Skin epidermis (tissue), 12 donors: ENCODE data around the gene PLEKHA7.
"Not testable (repeated sequence)": the region's sequence is repeated elsewhere in the genome, so short reads cannot be mapped to it uniquely, and the experiment has no call there.

Source experiments
- H3K27ac ChIP-seq, 21 experiments: fragments of 200-600 bp; sonication (generic) in 11 of 21; one replicate each; pipeline ENCODE4 v1.5.0; 2020; ENCODE audit warnings: mild to moderate bottlenecking in 3 of 21, inconsistent platforms in 2 of 21, moderate library complexity in 2 of 21
- H3K4me3 ChIP-seq, 7 experiments: fragments of 200-600 bp; sonication (generic) in 2 of 7; one replicate each; pipeline ENCODE4 v1.5.0; 2020; ENCODE audit warnings: inconsistent platforms in 2 of 7, mild to moderate bottlenecking in 2 of 7, moderate library complexity in 1 of 7

The PLEKHA7 gene

GRCh38 chr11:17010851-17011420 lies 3.3 kb downstream of the PLEKHA7 start:
- H3K27ac ChIP-seq = no peak overlapping the region
- H3K4me3 ChIP-seq = no peak overlapping the region

- H3K27ac ChIP-seq = peak overlapping the region in 1 of 21 experiments; percentile 42
- H3K4me3 ChIP-seq = no peak overlapping the region
Observed at GRCh38 chr11:17008099-17008498, 6.1 kb downstream of the PLEKHA7 start.

DNA sequence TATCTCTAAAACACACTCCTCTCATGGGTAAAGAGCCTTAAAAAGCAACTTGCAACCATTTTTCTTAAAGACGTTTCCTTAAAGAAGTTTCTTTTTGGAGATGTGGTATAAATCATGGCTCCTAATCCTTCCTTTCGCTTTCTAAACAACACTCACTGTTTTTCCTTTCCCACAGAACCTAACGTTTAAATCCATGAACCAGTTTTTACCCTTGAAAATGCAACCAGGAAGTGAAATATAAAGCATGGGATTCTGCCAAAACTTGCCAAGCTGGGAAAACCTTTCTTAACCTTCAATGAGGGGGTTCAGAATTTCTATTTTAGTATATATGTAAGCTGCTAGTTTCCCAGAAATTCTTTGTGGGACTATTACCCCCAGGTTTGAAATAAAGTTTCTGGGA lies 8.6 kb downstream of the PLEKHA7 start:
- H3K4me3 ChIP-seq = no peak overlapping the region
- no peak overlapping the region for H3K27ac ChIP-seq

GRCh38 chr11:17004486-17005148 lies 9.6 kb downstream of the PLEKHA7 start:
- H3K27ac ChIP-seq = no peak overlapping the region

GRCh38 chr11:17003426-17003825 lies 10.8 kb downstream of the PLEKHA7 start:
- H3K4me3 ChIP-seq = no peak overlapping the region
- no peak overlapping the region for H3K27ac ChIP-seq

More at GRCh38 chr11:17004486-17005148, 9.6 kb downstream of the PLEKHA7 start:
- H3K4me3 ChIP-seq = no peak overlapping the region

DNA sequence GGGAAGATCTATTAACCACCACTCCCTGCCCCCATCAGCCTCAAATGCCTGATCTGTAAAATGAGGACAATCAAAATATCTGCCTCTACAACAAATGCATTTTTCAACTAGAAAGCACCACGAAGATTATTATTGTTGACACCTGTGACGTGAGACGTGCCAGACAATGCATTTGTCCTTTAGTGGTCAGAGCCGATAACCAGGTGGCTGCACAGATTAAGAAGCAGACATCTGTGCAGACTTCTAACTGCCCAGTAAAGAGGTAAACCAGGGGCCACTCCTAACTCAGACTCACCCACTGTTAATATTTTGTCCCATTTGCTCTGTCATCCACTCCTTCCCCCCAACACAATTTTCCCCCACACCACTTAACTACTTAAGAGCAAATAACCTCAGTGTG lies 11.7 kb downstream of the PLEKHA7 start:
- H3K4me3 ChIP-seq = no peak overlapping the region
- no peak overlapping the region for H3K27ac ChIP-seq

- no peak overlapping the region for H3K4me3 ChIP-seq
- H3K27ac ChIP-seq = no peak overlapping the region
Observed at GRCh38 chr11:17001806-17002205, 12.4 kb downstream of the PLEKHA7 start.

DNA sequence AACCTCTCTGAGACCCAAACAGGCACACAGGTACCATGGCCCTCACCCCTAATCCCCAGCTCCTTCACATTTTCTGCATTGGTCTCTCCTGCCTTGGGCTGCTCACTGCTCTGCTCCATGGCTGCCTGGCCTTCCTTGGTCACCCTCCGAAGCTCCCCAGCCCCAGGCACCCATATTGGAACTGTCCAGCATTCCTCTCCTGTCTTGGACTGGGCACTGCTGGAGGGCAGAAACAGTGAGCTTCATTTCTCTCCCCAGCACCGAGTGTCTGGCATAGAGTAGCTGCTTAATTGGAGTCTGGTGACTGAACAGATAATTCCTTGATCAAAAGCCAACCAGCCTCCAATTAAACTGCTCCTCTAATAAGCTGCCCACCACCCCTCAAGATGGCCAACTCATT lies 13.2 kb downstream of the PLEKHA7 start:
- H3K27ac ChIP-seq = no peak overlapping the region

GRCh38 chr11:17000253-17000652 lies 14.0 kb downstream of the PLEKHA7 start:
- H3K4me3 ChIP-seq, H3K27ac ChIP-seq: not testable (repeated sequence)

More for the DNA sequence above, 13.2 kb downstream of the PLEKHA7 start:
- H3K4me3 ChIP-seq = no peak overlapping the region

DNA sequence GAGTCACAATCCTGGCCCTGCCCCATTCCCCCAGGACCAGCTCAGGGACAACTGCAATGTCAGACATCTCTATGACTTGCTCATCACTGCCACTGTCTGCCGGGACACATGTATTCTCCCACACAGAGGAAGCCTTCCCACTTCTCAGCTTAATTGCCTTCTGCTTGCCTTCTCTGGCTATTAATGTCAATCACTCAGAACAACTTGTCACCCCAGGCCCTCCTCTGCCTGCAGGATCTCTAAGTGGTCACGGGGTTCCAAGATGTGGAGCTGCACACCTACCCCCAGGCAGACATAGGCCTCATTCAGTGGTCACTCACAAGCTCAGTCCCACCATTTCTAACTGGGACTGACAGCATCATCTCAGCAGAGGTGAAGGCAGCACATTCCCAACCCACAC lies 15.1 kb downstream of the PLEKHA7 start:
- Histone ChIP-seq H3K27ac (no peak overlapping the region), H3K4me3 (no peak overlapping the region)

GRCh38 chr11:16997624-16998023 lies 16.6 kb downstream of the PLEKHA7 start:
- H3K27ac ChIP-seq = no peak overlapping the region
- H3K4me3 ChIP-seq = no peak overlapping the region

GRCh38 chr11:16993495-16993894 lies 20.7 kb downstream of the PLEKHA7 start:
- H3K27ac ChIP-seq = no peak overlapping the region
- H3K4me3 ChIP-seq = no peak overlapping the region

- Histone ChIP-seq H3K27ac (no peak overlapping the region), H3K4me3 (no peak overlapping the region)
Observed at GRCh38 chr11:16992846-16993245, 21.4 kb downstream of the PLEKHA7 start.

GRCh38 chr11:16989554-16989953 lies 24.7 kb downstream of the PLEKHA7 start:
- no peak overlapping the region for H3K27ac ChIP-seq

GRCh38 chr11:16987205-16987568 lies 27.0 kb downstream of the PLEKHA7 start:
- H3K27ac ChIP-seq = peak overlapping the region in 7 of 21 experiments; percentile 1 to 75 (median 28)
- H3K4me3 ChIP-seq = no peak overlapping the region

More at GRCh38 chr11:16989554-16989953, 24.7 kb downstream of the PLEKHA7 start:
- no peak overlapping the region for H3K4me3 ChIP-seq

GRCh38 chr11:16986434-16987204 lies 27.6 kb downstream of the PLEKHA7 start:
- no peak overlapping the region for H3K4me3 ChIP-seq
- H3K27ac ChIP-seq = peak overlapping the region in 7 of 21 experiments; percentile 3 to 75 (median 28)

DNA sequence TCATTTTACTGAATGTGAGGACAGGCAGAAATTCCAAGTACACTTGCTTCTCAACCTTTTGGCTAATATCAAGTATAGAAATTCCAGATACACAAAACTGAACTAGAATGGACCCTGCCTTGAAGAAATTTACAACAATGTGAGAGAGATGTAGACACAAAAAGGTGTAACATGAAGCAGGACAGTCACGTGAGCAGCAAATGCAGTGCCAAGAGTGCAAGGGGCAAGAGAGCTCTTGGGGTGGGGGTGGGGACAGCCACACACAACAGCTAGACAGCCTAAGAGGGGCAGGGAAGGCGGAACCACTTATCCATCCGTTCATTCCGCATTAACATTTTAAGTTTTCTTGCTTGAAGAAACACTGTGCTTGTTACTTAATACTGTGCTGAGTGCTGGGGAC lies 28.9 kb downstream of the PLEKHA7 start:
- no peak overlapping the region for H3K27ac ChIP-seq
- H3K4me3 ChIP-seq = no peak overlapping the region

GRCh38 chr11:16984229-16984628 lies 30.0 kb downstream of the PLEKHA7 start:
- no peak overlapping the region for H3K27ac ChIP-seq

DNA sequence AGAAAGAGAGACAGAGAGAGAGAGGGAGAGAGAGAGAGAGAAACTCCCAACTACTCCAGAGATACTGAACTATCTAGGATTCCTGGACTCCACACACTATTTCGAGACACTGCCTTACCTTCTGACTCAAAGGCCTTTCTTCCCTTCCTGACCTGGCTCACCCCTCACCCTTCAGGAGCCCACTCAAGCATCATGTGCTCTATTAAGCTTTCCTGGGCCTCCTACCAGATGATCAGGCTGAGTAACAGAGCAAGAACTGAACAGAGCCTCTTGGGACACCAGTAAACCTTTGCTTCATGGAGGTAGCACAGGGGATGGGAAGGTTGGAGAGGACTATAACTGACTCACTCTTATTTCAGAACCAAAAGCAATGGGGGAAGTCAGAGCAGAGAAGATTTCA lies 31.4 kb downstream of the PLEKHA7 start:
- Histone ChIP-seq H3K27ac (no peak overlapping the region), H3K4me3 (no peak overlapping the region)

More at GRCh38 chr11:16984229-16984628, 30.0 kb downstream of the PLEKHA7 start:
- no peak overlapping the region for H3K4me3 ChIP-seq

DNA sequence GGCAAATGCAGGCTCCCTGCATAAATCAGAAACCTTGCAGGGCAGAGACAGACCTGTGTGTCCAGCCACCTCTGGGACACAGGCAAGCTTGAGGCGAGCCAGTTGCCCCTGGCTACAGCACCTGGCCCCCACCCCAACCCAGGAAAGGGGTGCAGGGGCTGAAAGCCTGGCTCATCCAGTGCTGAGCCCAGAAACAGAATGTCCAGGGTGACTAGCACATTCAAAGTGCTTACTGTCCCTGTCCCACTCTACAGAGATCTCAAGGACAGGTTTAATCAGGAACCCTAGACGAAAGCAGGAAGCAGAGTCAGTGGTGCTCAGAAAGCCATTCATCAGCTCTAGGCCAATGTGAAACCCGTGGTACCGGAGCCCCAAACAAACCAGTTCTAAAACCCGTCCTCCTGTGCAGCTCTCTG lies 31.9 kb downstream of the PLEKHA7 start:
- H3K4me3 ChIP-seq = no peak overlapping the region

More for the DNA sequence above, 31.9 kb downstream of the PLEKHA7 start:
- H3K27ac ChIP-seq = peak overlapping the region in 5 of 21 experiments; percentile 9 to 41 (median 16)
